ELR (cell line): ENCODE data around the gene POLR2E.

Source experiments
- DNase-seq: peaks from one replicate; pipeline ENCODE4 v3.0.0-alpha.2; 2015; ENCODE audit warnings: low read depth

Gene POLR2E

GRCh38 chr19:1080360-1081161, 14.6 kb downstream of the POLR2E start:
- DNase-seq, result no peak

- no peak for DNase-seq
Observed at GRCh38 chr19:1079566-1080111, 15.5 kb downstream of the POLR2E start.

GRCh38 chr19:1076951-1077350, 18.2 kb downstream of the POLR2E start:
- DNase-seq, result no peak

- no peak for DNase-seq
Observed at GRCh38 chr19:1076046-1076386, 19.2 kb downstream of the POLR2E start.

- DNase-seq, result no peak
Observed at GRCh38 chr19:1074544-1075283, 20.5 kb downstream of the POLR2E start.

GRCh38 chr19:1073956-1074517, 21.1 kb downstream of the POLR2E start:
- no peak for DNase-seq

GRCh38 chr19:1073063-1073955, 21.9 kb downstream of the POLR2E start:
- no peak for DNase-seq

- no peak for DNase-seq
Observed at GRCh38 chr19:1072371-1073015, 22.7 kb downstream of the POLR2E start.

- no peak for DNase-seq
Observed at GRCh38 chr19:1070931-1071791, 24.0 kb downstream of the POLR2E start.

GRCh38 chr19:1070576-1070930, 24.6 kb downstream of the POLR2E start:
- DNase-seq, result no peak

- DNase-seq, result no peak
Observed at GRCh38 chr19:1069009-1069779, 26.0 kb downstream of the POLR2E start.

GRCh38 chr19:1068009-1069001, 26.9 kb downstream of the POLR2E start:
- DNase-seq, result no peak

- no peak for DNase-seq
Observed at GRCh38 chr19:1067341-1067957, 27.7 kb downstream of the POLR2E start.

GRCh38 chr19:1066748-1067340, 28.3 kb downstream of the POLR2E start, which contains the start of gene ARHGAP45:
TSS of gene ARHGAP45 (plus strand) at chr19:1067167. CDS start at chr19:1067406, 239 bp downstream.
- DNase-seq, result no peak

- no peak for DNase-seq
Observed at GRCh38 chr19:1066251-1066747, 28.9 kb downstream of the POLR2E start.

- DNase-seq, result no peak
Observed at GRCh38 chr19:1065606-1066109, 29.5 kb downstream of the POLR2E start.
